ENCODE measurements around the gene ANKS3. TPM values are rescaled to one million over a fixed set of nuclear protein-coding genes. Genes with fewer than 3 reads are reported as not detected.

ANKS3 gene
- total RNA-seq, 1 donor from 2014 or later = 32.0 TPM

DNA sequence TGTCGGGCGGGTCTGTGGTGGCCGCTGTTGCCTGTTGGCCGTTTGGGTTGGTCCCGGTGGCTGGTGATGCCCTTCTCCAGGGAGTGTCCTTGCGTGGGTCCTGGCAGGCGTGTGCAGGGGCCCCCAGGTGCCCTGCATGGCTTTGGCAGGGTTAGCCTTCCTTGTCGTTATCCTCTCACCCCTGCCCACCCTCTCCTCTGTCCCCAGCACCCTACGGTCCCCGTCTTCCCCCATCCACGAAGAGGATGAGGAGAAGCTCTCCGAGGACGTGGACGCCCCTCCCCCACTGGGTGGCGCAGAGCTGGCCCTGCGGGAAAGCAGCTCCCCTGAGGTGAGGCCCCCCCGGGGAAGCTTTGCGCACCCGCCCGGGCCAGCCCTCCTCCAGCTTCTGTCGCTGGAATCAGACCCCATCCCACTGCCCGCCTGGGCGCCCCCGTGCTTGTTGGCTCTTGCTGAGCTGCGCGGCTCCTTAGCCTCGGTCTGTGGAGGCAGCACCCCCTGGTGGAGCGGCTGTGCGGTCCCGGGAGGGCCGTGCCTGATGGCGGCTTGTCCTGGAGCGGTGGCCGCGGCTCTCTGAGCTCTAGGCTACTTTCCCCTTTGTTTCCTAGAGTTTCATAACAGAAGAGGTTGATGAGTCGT, 51.3 kb downstream of the ANKS3 start:
- Mint-ChIP-seq H3K4me1 (no peaks in the 10 kb centered on the region), H3K27ac (ENCODE audit: unreplicated experiment) (no peak overlapping the region), H3K4me3 (no peak overlapping the region), H3K36me3 (ENCODE audit: low read depth) (no peaks in the 10 kb centered on the region), H3K27me3 (ENCODE audit: low read depth) (no peaks in the 10 kb centered on the region), H3K9me3 (no peaks in the 10 kb centered on the region)
- DNase-seq (ENCODE audit: low read depth, low spot score) = peak; percentile 48
- TF ChIP-seq, protein P1, sequence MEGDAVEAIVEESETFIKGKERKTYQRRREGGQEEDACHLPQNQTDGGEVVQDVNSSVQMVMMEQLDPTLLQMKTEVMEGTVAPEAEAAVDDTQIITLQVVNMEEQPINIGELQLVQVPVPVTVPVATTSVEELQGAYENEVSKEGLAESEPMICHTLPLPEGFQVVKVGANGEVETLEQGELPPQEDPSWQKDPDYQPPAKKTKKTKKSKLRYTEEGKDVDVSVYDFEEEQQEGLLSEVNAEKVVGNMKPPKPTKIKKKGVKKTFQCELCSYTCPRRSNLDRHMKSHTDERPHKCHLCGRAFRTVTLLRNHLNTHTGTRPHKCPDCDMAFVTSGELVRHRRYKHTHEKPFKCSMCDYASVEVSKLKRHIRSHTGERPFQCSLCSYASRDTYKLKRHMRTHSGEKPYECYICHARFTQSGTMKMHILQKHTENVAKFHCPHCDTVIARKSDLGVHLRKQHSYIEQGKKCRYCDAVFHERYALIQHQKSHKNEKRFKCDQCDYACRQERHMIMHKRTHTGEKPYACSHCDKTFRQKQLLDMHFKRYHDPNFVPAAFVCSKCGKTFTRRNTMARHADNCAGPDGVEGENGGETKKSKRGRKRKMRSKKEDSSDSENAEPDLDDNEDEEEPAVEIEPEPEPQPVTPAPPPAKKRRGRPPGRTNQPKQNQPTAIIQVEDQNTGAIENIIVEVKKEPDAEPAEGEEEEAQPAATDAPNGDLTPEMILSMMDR (conservative IDR thresholded peaks at IDR 0.05) = peak; percentile 56

- no peaks in the 10 kb centered on the region for H3K27me3 Mint-ChIP-seq (ENCODE audit: low read depth)
- no peaks in the 10 kb centered on the region for H3K36me3 Mint-ChIP-seq (ENCODE audit: low read depth)
- no peak overlapping the region for H3K27ac Mint-ChIP-seq (ENCODE audit: unreplicated experiment)
- H3K9me3 Mint-ChIP-seq = no peaks in the 10 kb centered on the region
- H3K4me3 Mint-ChIP-seq = no peak overlapping the region
- TF ChIP-seq, protein P1 (conservative IDR thresholded peaks at IDR 0.05) = no peak
- no peaks in the 10 kb centered on the region for H3K4me1 Mint-ChIP-seq
- no peak for DNase-seq (ENCODE audit: low read depth, low spot score)
These were observed 51.9 kb downstream of the ANKS3 start for GRCh38 chr16:4682084-4682591.

- H3K27ac Mint-ChIP-seq (ENCODE audit: unreplicated experiment) = no peak overlapping the region
- H3K4me3 Mint-ChIP-seq = no peak overlapping the region
- TF ChIP-seq, protein P1 (conservative IDR thresholded peaks at IDR 0.05) = no peak
- H3K9me3 Mint-ChIP-seq = no peaks in the 10 kb centered on the region
- no peaks in the 10 kb centered on the region for H3K4me1 Mint-ChIP-seq
- no peaks in the 10 kb centered on the region for H3K27me3 Mint-ChIP-seq (ENCODE audit: low read depth)
- no peaks in the 10 kb centered on the region for H3K36me3 Mint-ChIP-seq (ENCODE audit: low read depth)
- no peak for DNase-seq (ENCODE audit: low read depth, low spot score)
These were observed 52.5 kb downstream of the ANKS3 start for GRCh38 chr16:4681471-4682083.

GRCh38 chr16:4680673-4681470, 53.2 kb downstream of the ANKS3 start:
- no peaks in the 10 kb centered on the region for H3K27me3 Mint-ChIP-seq (ENCODE audit: low read depth)
- H3K4me1 Mint-ChIP-seq = no peaks in the 10 kb centered on the region
- H3K36me3 Mint-ChIP-seq (ENCODE audit: low read depth) = no peaks in the 10 kb centered on the region
- no peak for DNase-seq (ENCODE audit: low read depth, low spot score)
- H3K27ac Mint-ChIP-seq (ENCODE audit: unreplicated experiment) = no peak overlapping the region
- H3K9me3 Mint-ChIP-seq = no peaks in the 10 kb centered on the region
- TF ChIP-seq, protein P1 (conservative IDR thresholded peaks at IDR 0.05) = no peak
- no peak overlapping the region for H3K4me3 Mint-ChIP-seq

GRCh38 chr16:4679850-4680636, 54.0 kb downstream of the ANKS3 start:
- no peak overlapping the region for H3K27ac Mint-ChIP-seq (ENCODE audit: unreplicated experiment)
- TF ChIP-seq, protein P1 (conservative IDR thresholded peaks at IDR 0.05) = no peak
- no peaks in the 10 kb centered on the region for H3K27me3 Mint-ChIP-seq (ENCODE audit: low read depth)
- DNase-seq (ENCODE audit: low read depth, low spot score) = no peak
- H3K9me3 Mint-ChIP-seq = no peaks in the 10 kb centered on the region
- no peaks in the 10 kb centered on the region for H3K36me3 Mint-ChIP-seq (ENCODE audit: low read depth)
- H3K4me1 Mint-ChIP-seq = no peaks in the 10 kb centered on the region
- H3K4me3 Mint-ChIP-seq = no peak overlapping the region

All from neural crest cell (in vitro differentiated cells).